ENCODE measurements around the gene RBPMS2. TPM values are rescaled to one million over a fixed set of nuclear protein-coding genes. Genes with fewer than 3 reads are reported as not detected.
A peak's percentile ranks its signal among the peaks of the same experiment; 100 is the strongest.

RBPMS2 gene
- total and polyA plus RNA-seq, 2 of the 8 experiments (the other 6 are each of a cell fraction or from before 2014, with no cell fraction given) = 55.8 to 238 TPM

DNA sequence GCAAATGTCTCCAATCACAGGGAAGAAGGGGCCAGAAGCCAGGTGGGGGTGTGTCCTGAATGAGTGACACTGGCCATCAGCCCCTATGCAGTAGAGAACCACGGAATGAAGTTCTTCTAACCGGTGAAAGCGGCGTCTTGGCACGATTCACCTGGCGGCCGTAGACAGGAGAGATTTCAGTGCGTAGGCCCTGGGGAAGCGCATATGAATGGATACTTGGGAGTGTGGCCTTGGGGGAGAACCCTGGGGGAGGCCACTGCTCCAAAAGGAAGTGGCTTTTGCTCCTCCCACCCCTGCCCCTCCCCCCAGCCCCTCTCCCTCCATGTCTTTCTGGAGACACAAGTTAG lies 43.6 kb downstream of the RBPMS2 start:
- CTCF ChIA-PET (ENCODE audit: partially characterized antibody) = interaction anchor here (0.9 to 46.3 kb wide), 22 partner anchors 11 to 282 kb away, joined by 3 to 883 read pairs (median 6); no protein-coding TSS in a partner anchor
- H3K79me2 ChIP-seq (ENCODE audit: control insufficient read depth in 1 of 2, insufficient read depth in 2 of 2, low read length in 2 of 2) = peaks cover 2 to 9% of the 10 kb centered on the region in 2 experiments; a peak in 2 of 4 replicates
- H3K9me3 ChIP-seq (ENCODE audit: insufficient read depth in 2 of 2, low read depth in 1 of 2, low read length in 1 of 2) = no peaks in the 10 kb centered on the region
- POLR2A ChIA-PET (ENCODE audit: partially characterized antibody) = interaction anchor here (0.9 to 59.2 kb wide), 21 partner anchors 11 to 174 kb away, joined by 3 to 1192 read pairs (median 5); partner anchors contain the start of gene PIF1
- no peaks in the 10 kb centered on the region for H3K23me2 ChIP-seq (ENCODE audit: low read depth, low read length)
- peak overlapping the region in 1 of 4 experiments; percentile 36; a peak in 1 of 7 replicates for H3K9ac ChIP-seq (replicated peaks in 1 of 4; ENCODE audit: extremely low read depth in 1 of 4, low read depth in 3 of 4, low read length in 3 of 4)
- peak overlapping the region; percentile 58 for H4K91ac ChIP-seq (replicated peaks; ENCODE audit: insufficient read length, low read length)
- peak overlapping the region; percentile 33 for H2BK120ac ChIP-seq (replicated peaks; ENCODE audit: low read depth, low read length)
- H2BK15ac ChIP-seq (ENCODE audit: low read length) = peak overlapping the region; percentile 6; the same call in 1 of the 2 replicates
- H3K4me2 ChIP-seq (ENCODE audit: insufficient read depth in 1 of 2, low read depth in 2 of 2, low read length in 2 of 2) = peak overlapping the region; percentile 36 to 52; a peak in 2 of 4 replicates
- H3K27ac ChIP-seq (ENCODE audit: low read depth, low read length) = no peak overlapping the region
- DNase-seq (ENCODE audit: low read depth in 1 of 2, low spot score in 2 of 2) (peak; percentile 17 to 77), FAIRE-seq (no peak)
- peak overlapping the region; percentile 52; the same call in 1 of the 2 replicates for H2BK12ac ChIP-seq (ENCODE audit: low read depth, low read length)
- H2AK5ac ChIP-seq (ENCODE audit: low read depth, low read length) = no peak overlapping the region
- H3K36me3 ChIP-seq (ENCODE audit: control insufficient read depth in 2 of 4, insufficient read depth in 4 of 4, low read length in 3 of 4) = peaks cover 2 to 27% (median 13%) of the 10 kb centered on the region in 4 experiments
- no peaks in the 10 kb centered on the region for H3K27me3 ChIP-seq (replicated peaks in 1 of 4; ENCODE audit: control insufficient read depth in 3 of 4, extremely low read depth in 1 of 4, insufficient read depth in 3 of 4, low read length in 3 of 4)
- no peak overlapping the region for H4K5ac ChIP-seq (ENCODE audit: insufficient read length, low read depth, low read length)
- no peak overlapping the region for H3K14ac ChIP-seq (ENCODE audit: insufficient read length)
- peak overlapping the region; percentile 97 for H2BK5ac ChIP-seq (ENCODE audit: low read depth, low read length)
- no peak overlapping the region for H3K23ac ChIP-seq (ENCODE audit: insufficient read length)
- H2AFZ ChIP-seq (ENCODE audit: low read length) = no peak overlapping the region
- H3K4ac ChIP-seq (replicated peaks; ENCODE audit: insufficient read length, low read depth, low read length) = no peak overlapping the region
- peak overlapping the region in 1 of 4 experiments; percentile 14; a peak in 1 of 8 replicates for H3K4me3 ChIP-seq (ENCODE audit: extremely low read depth in 1 of 4, insufficient read depth in 2 of 4, low read depth in 3 of 4, low read length in 4 of 4)
- WGBS, 2 experiments (ENCODE audit: extremely low coverage in 1 of 2, insufficient coverage in 1 of 2, insufficient read length in 1 of 2, insufficient replicate concordance in 2 of 2, low coverage in 1 of 2, low lambda C conversion rate in 2 of 2, missing lambda C conversion rate in 1 of 2) = 4% methylated on average over 3 of the region's 9 CpGs; no CpG with 5 or more reads in 1 of the 2 experiments
- no peak overlapping the region for H2BK20ac ChIP-seq (ENCODE audit: low read length)
- peaks cover 2 to 4% of the 10 kb centered on the region in 2 experiments for H4K20me1 ChIP-seq (replicated peaks in 1 of 2; ENCODE audit: control insufficient read depth in 1 of 2, insufficient read depth in 2 of 2, low read length in 2 of 2)
- H4K8ac ChIP-seq (ENCODE audit: extremely low read depth, insufficient read depth, low read length) = no peak overlapping the region
- H3K79me1 ChIP-seq (ENCODE audit: low read depth, low read length) = 0 out of 2 replicates have a peak, but pooled peaks cover 6% of the 10 kb centered on the region
- H3K4me1 ChIP-seq (replicated peaks in 1 of 4; ENCODE audit: control insufficient read depth in 3 of 4, insufficient read depth in 4 of 4, low read length in 3 of 4) = peaks cover 7 to 17% (median 10%) of the 10 kb centered on the region in 4 experiments
- peak overlapping the region; percentile 77 for H3K56ac ChIP-seq (replicated peaks; ENCODE audit: insufficient read length, low read depth, low read length)
- peak overlapping the region; percentile 49; the same call in 1 of the 2 replicates for H3K18ac ChIP-seq (ENCODE audit: extremely low read depth, low read length)
- TF ChIP-seq TAF1 (IDR thresholded peaks at IDR 0.05; ENCODE audit: low read depth, low read length) = peak; percentile 27; the same call in 1 of the 2 replicates

All from H1 (cell line).